ENCODE measurements around the gene ACVR2A. TPM values are rescaled to one million over a fixed set of nuclear protein-coding genes. Genes with fewer than 3 reads are reported as not detected.

The ACVR2A gene
- total RNA-seq, 4 donors from 2014 or later: 29.2 to 41.3 (median 39.2) TPM

GRCh38 chr2:147843391-147843863 lies 1.4 kb upstream of the ACVR2A start:
- TF ChIP-seq POLR2A (IDR thresholded peaks at IDR 0.05) (no peak), CTCF (IDR thresholded peaks at IDR 0.05) (no peak)
- H3K36me3 ChIP-seq: no peaks in the 10 kb centered on the region
- peak overlapping the region; percentile 76 to 99 (median 94) for H3K27ac ChIP-seq
- DNase-seq: no peak
- peaks cover 0 to 7% (median 1%) of the 10 kb centered on the region in 4 donors for H3K4me1 ChIP-seq
- peaks cover 0 to 5% (median 0%) of the 10 kb centered on the region in 4 donors for H3K9me3 ChIP-seq
- no peaks in the 10 kb centered on the region for H3K27me3 ChIP-seq
- peak overlapping the region; percentile 64 to 86 (median 68) for H3K4me3 ChIP-seq

GRCh38 chr2:147843864-147844696 lies 749 bp upstream of the ACVR2A start:
- Histone ChIP-seq H3K4me3 (peak overlapping the region; percentile 64 to 86 (median 68)), H3K27me3 (no peaks in the 10 kb centered on the region), H3K9me3 (peaks cover 0 to 5% (median 0%) of the 10 kb centered on the region in 4 donors), H3K36me3 (no peaks in the 10 kb centered on the region), H3K27ac (peak overlapping the region; percentile 76 to 99 (median 94)), H3K4me1 (peaks cover 0 to 7% (median 1%) of the 10 kb centered on the region in 4 donors)
- TF ChIP-seq CTCF (IDR thresholded peaks at IDR 0.05): peak in 4 of 6 experiments; percentile 12 to 37 (median 32)
- TF ChIP-seq POLR2A (IDR thresholded peaks at IDR 0.05): peak; percentile 41 to 66
- peak; percentile 76 to 96 (median 95) for DNase-seq

GRCh38 chr2:147845411-147845971 lies 662 bp downstream of the ACVR2A start:
- peaks cover 0 to 5% (median 0%) of the 10 kb centered on the region in 4 donors for H3K9me3 ChIP-seq
- H3K36me3 ChIP-seq: no peaks in the 10 kb centered on the region
- H3K27me3 ChIP-seq: no peaks in the 10 kb centered on the region
- peak overlapping the region; percentile 64 to 86 (median 68) for H3K4me3 ChIP-seq
- H3K4me1 ChIP-seq: peaks cover 0 to 7% (median 1%) of the 10 kb centered on the region in 4 donors
- no peak for TF ChIP-seq CTCF (IDR thresholded peaks at IDR 0.05)
- TF ChIP-seq POLR2A (IDR thresholded peaks at IDR 0.05): no peak
- H3K27ac ChIP-seq: peak overlapping the region; percentile 72 to 99 (median 94)
- DNase-seq: no peak

GRCh38 chr2:147846412-147847081 lies 1.7 kb downstream of the ACVR2A start:
- DNase-seq: no peak
- H3K36me3 ChIP-seq: no peaks in the 10 kb centered on the region
- TF ChIP-seq POLR2A (IDR thresholded peaks at IDR 0.05): no peak
- TF ChIP-seq CTCF (IDR thresholded peaks at IDR 0.05): no peak
- H3K9me3 ChIP-seq: peaks cover 0 to 5% (median 0%) of the 10 kb centered on the region in 4 donors
- no peaks in the 10 kb centered on the region for H3K27me3 ChIP-seq
- H3K4me3 ChIP-seq: peak overlapping the region in 3 of 4 donors; percentile 64 to 86 (median 72)
- H3K4me1 ChIP-seq: peaks cover 0 to 7% (median 1%) of the 10 kb centered on the region in 4 donors
- H3K27ac ChIP-seq: no peak overlapping the region

DNA sequence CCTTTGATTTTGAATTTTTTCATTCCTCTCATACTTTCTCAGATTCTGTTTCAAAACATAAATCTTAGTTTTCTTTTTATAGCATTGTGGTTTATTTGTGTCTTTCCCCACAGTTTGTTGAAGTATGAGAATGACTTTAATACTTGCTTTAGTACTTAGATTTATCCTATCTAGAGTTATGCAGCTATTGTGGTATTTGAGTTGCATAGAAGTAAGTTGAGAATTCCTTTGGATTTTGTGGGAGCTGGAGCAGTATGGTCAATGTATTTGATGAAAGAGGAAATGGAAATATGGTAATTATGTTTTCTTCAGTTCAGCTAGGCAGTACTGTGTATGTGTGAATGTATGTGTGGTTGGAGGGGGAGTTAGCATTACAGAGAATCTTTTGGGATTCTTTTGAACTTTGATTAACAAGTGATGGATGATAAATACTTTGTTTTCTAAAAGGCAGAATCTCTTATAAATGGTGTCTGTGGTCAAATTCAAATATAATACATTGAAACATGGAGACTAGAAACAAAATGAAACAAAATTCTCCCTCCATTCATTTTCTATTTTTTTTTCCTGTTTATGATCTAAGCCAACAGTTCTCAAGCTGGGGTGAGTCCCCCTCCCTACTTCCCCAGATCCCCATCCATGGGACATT lies 3.0 kb downstream of the ACVR2A start:
- Histone ChIP-seq H3K27me3 (no peaks in the 10 kb centered on the region), H3K4me3 (no peak overlapping the region), H3K36me3 (no peaks in the 10 kb centered on the region), H3K9me3 (peaks cover 0 to 5% (median 0%) of the 10 kb centered on the region in 4 donors), H3K4me1 (peaks cover 0 to 6% (median 1%) of the 10 kb centered on the region in 4 donors), H3K27ac (no peak overlapping the region)
- no peak for DNase-seq
- TF ChIP-seq POLR2A (IDR thresholded peaks at IDR 0.05): no peak
- TF ChIP-seq CTCF (IDR thresholded peaks at IDR 0.05): no peak

Data from Peyer's patch (tissue), 4 donors.